CD4-positive, alpha-beta T cell treated with Interferon gamma for 1 hour (primary cell): ENCODE results near the gene OXLD1.

Source experiments
- DNase-seq: peaks from one replicate; pipeline ENCODE4 v3.0.0-alpha.2; 2020

OXLD1 gene

DNA sequence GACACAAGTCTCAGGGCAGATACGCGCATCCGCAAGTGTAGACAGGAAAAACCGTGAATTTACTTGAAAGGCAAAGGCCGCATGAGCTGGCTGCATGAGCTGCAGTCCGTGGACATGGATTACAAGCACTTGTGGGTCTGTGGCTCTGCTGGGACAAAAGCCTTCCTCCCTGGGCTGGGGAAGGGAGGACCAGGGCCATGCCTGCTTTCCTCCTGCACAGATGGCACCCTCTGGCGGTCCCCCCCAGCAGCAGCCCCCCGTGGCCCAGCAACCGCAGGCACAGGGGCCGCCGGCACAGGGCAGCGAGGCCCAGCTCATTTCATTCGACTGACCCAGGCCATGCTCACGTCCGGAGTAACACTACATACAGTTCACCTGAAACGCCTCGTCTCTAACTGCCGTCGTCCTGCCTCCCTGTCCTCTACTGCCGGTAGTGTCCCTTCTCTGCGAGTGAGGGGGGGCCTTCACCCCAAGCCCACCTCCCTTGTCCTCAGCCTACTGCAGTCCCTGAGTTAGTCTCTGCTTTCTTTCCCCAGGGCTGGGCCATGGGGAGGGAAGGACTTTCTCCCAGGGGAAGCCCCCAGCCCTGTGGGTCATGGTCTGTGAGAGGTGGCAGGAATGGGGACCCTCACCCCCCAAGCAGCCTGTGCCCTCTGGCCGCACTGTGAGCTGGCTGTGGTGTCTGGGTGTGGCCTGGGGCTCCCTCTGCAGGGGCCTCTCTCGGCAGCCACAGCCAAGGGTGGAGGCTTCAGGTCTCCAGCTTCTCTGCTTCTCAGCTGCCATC lies 35.1 kb upstream of the OXLD1 start:
- no peak for DNase-seq

DNA sequence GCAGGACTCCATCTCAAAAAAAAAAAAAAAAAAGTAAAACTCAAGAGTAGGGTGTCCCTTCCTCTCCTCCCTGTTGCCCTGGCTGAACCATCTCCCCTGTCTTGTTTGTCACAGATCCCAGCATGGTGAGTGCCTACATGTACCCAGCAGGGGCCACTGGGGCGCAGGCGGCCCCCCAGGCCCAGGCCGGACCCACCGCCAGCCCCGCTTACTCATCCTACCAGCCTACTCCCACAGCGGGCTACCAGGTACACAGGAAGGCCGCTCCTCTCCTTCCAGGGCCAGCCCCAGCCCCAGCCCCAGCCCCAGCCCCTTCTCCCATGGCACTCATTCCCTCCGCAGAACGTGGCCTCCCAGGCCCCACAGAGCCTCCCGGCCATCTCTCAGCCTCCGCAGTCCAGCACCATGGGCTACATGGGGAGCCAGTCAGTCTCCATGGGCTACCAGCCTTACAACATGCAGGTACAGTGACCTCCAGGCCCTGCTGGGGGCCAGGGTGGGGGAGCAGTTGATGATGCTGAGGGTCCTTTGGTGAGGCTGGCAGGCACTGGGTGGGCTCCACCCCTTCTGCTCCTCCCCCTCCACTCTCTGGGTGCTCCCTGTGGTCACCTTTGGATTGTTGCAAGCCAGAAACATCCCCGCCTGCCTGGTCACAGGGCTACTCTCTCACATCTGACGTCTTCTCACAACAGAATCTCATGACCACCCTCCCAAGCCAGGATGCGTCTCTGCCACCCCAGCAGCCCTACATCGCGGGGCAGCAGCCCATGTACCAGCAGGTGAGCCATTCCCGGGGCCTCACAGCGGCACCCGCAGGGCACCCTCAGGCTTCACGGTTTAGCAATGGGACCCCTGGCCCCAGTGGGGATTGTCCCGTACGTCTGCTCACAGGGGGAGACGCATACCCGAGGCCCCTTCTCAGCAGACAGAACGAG lies 34.2 kb upstream of the OXLD1 start:
- DNase-seq = no peak

DNA sequence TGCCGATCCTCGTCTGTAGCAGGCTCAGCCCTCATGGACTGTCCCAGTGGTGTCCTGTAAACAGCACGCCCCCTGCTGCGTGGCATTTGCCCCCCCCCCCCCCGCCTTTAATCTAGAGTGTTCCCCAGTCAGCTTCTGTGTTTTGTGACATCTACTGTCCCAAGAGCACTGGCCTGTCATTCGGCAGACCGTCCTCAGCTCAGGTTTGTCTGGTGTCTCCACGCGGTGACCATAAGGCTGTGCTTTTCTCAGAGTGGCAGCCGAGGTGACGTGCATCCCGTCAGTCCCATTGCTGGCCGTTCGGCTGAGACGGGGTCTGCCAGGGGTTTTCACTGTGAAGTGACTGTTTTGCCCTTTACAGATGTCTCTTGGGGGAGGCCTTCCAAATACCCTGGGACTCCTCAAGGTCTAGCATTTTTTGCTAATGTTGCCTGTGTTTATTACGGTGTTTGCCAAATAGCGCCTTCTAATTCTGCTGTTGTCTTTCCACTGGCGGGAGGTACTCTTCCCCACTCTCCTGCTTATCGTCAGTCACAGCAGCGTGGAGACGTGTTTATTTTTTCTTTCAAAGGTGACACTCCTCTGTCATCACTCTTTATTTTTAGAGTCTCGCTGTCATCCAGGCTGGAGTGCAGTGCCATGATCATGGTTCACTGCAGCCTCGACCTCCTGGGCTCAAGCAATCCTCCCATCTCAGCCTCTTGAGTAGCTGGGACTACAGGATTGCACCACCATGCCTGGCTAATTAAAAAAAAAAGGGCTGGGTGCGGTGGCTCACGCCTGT lies 31.0 kb upstream of the OXLD1 start:
- DNase-seq = no peak

DNA sequence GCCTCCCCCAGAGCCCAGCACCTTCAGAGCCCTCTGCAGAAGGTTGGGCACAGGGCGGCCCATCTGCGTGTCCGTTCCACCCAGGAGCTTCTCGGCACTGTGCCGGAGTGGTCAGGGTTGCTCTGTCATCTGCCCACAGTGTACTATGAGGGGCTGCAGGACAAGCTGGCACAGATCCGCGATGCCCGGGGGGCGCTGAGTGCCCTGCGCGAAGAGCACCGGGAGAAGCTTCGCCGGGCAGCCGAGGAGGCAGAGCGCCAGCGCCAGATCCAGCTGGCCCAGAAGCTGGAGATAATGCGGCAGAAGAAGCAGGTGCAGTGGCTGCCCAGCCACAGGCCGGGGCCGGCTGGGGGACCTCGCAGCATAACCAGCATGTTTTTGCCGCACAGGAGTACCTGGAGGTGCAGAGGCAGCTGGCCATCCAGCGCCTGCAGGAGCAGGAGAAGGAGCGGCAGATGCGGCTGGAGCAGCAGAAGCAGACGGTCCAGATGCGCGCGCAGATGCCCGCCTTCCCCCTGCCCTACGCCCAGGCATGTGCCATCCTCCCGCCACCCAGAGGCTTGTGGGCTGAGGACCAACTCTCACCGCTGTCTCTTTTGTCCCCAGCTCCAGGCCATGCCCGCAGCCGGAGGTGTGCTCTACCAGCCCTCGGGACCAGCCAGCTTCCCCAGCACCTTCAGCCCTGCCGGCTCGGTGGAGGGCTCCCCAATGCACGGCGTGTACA lies 30.0 kb upstream of the OXLD1 start:
- no peak for DNase-seq

DNA sequence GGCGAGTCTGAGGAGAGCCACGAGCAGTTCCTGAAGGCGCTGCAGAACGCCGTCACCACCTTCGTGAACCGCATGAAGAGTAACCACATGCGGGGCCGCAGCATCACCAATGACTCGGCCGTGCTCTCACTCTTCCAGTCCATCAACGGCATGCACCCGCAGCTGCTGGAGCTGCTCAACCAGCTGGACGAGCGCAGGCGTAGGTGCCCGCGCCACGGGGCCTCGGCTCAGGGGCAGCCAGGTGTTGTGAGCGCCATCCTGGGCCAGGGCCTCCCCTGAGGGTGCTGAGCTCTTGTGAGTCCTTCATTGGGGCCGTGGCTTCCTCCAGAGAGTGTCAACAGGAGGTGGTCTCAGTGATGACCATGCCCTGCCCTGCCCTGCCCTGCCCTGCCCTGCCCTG lies 29.4 kb upstream of the OXLD1 start:
- no peak for DNase-seq

DNA sequence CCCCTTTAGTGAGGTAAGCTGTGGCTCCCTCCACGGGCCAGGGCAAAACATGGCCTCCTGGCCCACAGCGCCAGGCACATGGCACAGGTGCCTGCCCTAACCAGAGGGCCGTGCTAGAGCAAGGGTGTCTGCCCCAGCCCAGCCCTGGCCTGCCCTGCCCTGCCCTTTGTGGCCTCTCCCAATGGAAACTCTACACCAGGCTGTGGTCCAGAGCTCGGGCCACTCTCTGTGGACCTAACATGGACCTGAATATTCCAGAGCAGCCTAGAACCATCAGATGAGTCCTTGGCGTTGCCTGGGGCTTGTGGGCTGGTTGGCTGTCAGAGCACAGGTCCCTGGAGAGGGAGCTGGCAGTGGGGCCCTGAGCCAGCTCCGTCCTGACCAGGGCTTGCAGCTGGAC lies 28.8 kb upstream of the OXLD1 start:
- no peak for DNase-seq

DNA sequence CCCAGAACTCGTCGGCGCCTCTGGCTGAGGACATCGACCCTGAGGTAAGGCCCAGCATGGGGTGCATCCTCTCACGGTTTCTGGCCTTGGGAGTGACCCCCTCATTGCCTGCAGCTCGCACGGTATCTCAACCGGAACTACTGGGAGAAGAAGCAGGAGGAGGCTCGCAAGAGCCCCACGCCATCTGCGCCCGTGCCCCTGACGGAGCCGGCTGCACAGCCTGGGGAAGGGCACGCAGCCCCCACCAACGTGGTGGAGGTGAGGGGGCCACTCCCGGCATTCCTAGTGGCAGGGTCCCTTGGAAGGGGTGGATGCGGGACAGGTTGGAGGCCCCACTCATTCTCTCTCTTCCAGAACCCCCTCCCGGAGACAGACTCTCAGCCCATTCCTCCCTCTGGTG lies 28.4 kb upstream of the OXLD1 start:
- DNase-seq = no peak

DNA sequence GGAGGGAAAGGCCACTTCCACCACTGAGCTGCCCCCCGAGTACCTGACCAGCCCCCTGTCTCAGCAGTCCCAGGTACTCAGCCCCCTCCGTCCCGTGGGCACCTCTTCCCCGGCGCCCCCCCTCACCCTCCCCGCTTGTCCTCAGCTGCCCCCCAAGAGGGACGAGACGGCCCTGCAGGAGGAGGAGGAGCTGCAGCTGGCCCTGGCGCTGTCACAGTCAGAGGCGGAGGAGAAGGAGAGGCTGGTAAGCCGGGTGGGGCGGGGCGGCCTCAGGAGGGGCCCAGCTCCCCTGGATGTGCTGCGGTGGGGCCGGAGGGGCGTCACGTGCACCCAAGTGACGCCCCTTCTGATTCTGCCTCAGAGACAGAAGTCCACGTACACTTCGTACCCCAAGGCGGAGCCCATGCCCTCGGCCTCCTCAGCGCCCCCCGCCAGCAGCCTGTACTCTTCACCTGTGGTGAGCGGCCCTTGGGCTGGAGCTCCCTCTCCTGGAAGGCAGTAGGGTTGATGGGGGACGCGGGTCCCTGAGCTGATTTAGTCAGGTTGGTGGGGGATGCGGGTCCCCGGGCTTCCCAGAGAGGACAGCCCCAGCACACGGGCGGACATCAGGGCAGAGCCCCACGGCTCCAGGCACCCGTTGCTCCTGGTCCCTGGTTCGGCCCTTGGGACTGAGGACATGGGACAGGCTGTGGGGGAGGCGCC lies 27.3 kb upstream of the OXLD1 start:
- DNase-seq = no peak

DNA sequence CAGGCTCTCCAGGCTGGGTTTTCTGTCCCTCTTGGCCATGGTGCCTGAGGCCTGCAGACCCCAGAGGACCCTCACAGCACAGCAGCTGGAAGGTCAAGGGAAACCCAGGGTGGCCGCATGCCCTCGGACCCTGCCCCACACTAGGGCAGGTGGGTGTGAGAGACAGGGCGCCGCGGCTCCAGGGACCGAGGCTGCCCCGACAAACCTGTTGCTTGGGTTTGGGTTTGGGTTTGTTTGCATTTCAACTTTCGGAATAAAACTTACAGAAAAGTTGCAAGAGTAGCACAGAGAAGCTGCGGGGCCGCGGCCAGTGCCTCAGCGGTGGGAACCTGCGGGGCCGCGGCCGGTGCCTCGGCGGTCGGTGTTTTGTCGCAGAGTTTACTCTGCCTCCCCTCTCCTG lies 25.2 kb upstream of the OXLD1 start:
- DNase-seq = no peak

DNA sequence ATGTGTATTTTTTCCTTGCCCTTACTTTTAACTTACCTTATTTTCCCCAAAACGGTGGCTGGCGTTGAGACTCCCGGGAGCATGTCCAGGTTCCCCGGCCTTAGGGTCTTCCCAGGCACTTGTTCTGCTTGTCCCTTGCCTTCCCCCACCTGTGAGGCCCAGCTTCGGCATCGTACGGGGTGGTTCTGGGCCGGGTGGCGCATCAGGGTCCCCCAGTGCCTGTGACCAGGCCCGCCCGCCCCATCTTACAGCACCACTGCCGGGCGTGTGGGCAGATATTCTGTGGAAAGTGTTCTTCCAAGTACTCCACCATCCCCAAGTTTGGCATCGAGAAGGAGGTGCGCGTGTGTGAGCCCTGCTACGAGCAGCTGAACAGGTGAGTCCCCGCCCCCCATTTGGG lies 24.8 kb upstream of the OXLD1 start:
- no peak for DNase-seq

DNA sequence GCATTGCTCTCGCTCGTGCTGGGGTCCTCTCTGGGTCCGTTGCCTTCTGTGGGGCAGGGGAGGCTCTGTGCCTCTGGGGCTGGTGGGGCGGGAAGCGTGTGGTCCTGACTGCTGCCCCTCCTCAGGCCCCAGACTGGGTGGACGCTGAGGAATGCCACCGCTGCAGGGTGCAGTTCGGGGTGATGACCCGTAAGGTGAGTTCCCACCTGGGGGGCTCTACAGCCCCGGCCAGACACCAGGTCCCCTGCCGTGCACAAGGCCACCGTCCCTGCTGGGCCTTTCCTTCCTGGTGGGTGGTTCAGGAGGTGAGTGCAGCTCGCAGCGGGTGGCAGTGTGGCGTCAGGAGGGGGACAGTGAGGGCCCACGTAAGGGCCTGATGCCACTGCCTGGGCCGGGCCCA lies 24.1 kb upstream of the OXLD1 start:
- DNase-seq = no peak

DNA sequence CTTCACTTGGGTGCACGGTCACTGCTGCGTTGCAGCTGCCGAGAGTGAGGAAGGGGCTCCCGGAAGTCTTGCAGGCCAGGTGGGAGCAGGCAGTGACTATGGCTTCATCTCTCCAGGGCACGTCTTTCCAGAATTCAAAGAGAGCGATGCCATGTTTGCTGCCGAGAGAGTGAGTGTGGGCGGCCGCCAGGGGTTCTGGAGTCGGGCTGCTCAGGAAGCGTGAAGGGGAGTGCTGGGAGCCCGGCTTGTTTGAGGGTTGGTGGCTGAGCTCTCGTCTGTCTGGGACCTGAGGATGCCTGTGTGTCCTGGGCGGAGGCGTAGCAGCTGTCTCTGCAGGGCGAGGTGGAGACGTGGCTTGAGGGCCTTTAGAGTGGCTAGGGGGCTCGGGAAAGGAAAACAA lies 23.7 kb upstream of the OXLD1 start:
- DNase-seq = no peak

DNA sequence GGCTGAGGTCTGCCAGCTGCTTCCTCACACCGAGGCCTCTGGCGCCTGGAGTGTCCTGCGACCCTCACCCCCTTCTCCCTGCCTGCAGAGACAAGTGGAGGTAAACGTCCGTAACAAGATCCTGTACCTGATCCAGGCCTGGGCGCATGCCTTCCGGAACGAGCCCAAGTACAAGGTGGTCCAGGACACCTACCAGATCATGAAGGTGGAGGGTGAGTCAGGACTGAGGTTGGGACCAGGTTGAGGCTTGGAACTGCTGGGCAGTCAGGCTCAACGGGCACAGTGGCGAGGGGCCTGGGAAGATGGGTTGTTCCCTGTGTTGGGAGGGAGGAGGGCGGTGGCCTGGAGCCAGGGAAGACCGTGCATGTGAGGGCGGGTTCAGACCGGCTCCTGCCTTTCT lies 22.2 kb upstream of the OXLD1 start:
- DNase-seq = no peak

DNA sequence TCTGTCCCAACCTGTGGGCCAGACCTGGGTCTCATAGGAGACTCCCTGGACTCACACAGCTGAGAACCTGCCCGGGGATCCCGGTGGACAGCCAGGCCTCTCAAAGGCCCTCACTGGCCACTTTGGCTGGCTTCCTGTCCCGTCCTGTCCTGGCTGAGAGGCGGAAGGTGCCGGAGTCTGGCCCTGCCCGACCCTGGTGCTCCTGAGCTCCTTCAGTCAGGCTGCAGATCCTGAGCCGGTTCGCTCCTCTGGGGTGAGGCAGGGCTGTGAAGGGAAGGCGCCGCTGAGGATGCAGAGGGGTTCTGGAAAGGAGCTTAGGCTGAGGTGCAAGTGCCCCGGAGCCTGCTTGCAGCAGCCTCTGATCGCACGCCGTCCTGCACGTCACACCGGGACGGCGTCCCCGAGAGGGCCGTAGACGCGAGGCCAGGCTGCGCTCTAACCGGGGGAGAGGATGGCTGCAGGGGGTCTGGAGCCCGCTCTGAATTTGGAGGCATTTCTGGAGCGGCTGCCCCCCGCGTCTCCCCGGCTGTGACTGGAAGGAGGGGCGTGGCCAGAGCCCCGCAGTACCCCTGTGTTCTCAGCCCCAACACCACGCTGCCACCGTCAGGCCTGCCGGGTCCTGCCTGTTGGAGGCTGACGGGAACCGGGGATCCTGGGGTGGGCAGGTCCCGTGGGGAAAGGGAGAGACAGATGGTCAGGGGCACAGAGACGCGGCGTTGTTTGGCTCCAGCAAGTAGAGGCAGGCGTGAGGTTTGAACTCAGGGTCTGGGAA lies 21.6 kb upstream of the OXLD1 start:
- no peak for DNase-seq

DNA sequence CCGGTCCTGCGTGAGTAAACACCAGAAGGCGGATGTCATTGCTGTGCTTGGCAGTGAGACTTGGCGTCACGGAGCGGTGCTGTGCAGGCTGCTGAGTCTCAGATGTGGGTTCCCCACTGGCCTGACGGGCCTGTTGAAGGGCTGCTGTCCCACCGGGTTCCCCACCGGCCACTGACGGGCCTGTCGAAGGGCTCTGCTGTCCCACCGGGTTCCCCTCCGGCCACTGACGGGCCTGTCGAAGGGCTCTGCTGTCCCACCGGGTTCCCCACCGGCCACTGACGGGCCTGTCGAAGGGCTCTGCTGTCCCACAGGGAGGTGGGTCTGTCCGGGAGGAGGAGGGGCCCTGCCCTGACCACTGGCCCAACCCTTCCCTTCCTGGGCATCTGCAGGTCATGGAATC lies 20.2 kb upstream of the OXLD1 start:
- DNase-seq = no peak

DNA sequence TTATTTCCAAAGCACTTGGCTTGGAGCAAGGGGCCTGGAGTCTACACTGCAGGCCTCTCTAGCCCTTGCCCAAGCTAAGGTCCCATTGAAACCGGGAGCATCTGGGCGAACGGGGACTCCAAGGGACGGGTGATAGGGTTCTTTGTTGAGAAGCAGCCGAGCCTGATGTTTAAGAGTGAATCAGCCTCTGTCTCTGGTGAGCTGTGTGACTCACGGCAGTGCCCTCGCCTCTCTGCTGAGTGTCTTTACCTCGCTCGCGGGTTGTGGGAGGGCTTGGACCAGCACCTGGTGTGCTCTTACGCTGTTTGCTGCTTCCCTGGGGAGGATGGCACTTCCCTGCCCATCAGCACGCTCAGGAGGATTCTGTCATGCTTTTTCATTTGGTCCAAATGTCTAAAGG lies 18.7 kb upstream of the OXLD1 start:
- DNase-seq = no peak

DNA sequence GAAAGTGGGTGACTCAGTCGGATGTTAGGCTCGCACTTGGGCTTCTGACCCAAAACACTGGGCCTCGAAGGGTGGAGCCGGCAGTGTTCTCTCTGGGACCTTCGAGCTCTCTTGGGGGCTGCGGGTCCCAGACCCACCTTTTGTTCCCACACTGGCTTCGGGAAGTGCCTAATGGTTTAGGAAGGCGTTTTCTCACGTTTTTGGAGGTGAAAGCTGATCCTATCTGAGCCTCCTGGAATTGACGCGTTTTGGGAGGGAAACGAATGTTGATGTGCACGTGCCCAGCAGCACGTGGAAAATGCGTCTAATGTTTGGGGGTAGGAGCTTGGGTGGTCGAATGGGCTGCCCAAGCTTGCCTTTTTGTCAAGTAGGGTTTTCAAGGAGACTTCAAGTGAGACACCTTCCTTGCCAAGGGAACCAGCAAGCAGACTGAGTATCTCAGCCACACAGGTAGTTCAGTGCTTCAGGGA lies 18.1 kb upstream of the OXLD1 start:
- peak; percentile 38 for DNase-seq

DNA sequence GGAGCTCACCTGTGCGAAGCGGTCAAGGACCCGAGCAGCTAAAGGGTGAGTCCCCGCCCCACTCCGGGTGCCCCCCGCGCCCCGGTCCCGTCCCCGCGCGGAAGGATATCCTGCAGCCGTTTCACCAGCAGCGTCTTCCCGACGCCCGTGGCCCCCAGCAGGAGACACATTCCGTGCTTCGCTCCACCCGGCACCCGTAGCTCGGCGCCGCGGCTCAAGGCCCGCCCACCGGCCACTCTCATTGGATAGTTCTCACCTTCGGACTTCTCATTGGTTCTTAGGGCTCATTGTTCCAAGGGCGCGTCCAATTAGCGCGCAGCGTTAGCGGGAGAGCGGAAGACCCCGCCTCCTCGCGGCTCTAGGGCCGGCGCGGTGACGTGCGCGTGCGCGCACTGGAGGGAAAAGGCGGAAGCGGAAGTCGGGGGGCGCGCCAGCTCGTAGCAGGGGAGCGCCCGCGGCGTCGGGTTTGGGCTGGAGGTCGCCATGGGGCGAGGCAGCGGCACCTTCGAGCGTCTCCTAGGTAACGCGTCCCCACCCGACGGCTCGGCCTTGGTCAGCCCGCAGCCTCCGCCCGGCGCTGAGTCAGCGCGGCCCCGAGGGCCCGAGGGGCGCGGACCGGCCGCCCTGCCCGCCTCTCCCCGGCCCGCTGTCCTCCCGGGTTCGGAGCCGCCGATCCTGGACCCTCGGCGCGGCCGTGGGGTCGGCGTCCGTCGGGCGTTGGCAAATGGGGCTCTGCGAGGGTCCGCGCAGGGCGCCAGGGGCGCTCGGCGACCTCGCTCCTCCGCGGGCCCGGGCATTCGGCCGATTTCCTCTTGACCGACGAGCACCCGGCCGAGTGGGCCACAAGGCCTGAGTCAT lies 17.4 kb upstream of the OXLD1 start, which contains the start of the genes ARL16 and HGS:
ARL16 (minus strand) TSS at position 214 of the 858 bp plus-strand sequence; CDS start at position 170, 44 bp downstream.
HGS (plus strand) TSS at position 428 of the 858 bp plus-strand sequence; CDS start at position 484, 56 bp downstream.
- peak; percentile 97 for DNase-seq

DNA sequence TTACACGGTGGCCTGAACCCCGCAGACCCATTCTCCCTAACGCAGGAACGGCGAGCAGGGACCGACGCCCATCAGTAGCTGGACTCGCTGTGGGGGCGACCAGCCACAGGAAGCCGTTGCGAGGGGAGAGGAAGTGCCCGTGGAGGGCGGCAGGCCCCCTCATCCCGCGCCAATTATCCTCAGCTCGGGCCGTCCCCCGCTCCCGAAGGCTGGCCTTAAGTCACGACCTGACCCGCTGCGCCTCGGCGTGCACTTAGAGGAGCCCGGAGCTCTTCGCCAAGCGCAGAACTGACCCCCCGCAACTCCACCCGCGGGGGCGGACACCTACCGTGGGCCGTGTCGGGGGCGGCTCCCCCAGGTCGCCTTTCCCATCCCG lies 16.8 kb upstream of the OXLD1 start:
- DNase-seq = no peak
